Stimulated activated naive CD8-positive, alpha-beta T cell treated with anti-CD3 and anti-CD28 coated beads, Interleukin-15, amount 100 ng/mL, for 72 hours (primary cell): ENCODE measurements around the gene UNC5A.

Experiments
- ATAC-seq: fragments of 150-1000 bp; cut with Tn5 transposase; 2 replicates; pipeline ENCODE4 v1.10.0; 2021; ENCODE audit warnings: mild to moderate bottlenecking, moderate library complexity
- DNase-seq, 2 donors: peaks; one replicate each; pipeline ENCODE4 v3.0.0; 2021 to 2022
- H3K27ac Mint-ChIP-seq, 2 donors: one replicate each; pipeline ENCODE4 v1.8.0; 2022; ENCODE audit warnings: mild to moderate bottlenecking in 2 of 2, mixed read lengths in 2 of 2, moderate library complexity in 2 of 2
- H3K27me3 Mint-ChIP-seq: one replicate; pipeline ENCODE4 v1.8.0; 2022; ENCODE audit warnings: mixed read lengths
- H3K4me1 Mint-ChIP-seq: one replicate; pipeline ENCODE4 v1.8.0; 2022; ENCODE audit warnings: mild to moderate bottlenecking, mixed read lengths
- H3K4me3 Mint-ChIP-seq, 2 donors: one replicate each; pipeline ENCODE4 v1.8.0; 2022; ENCODE audit warnings: mild to moderate bottlenecking in 2 of 2, mixed read lengths in 2 of 2, moderate library complexity in 1 of 2
- H3K9me3 Mint-ChIP-seq, 2 donors: one replicate each; pipeline ENCODE4 v1.8.0; 2022; ENCODE audit warnings: mixed read lengths in 2 of 2

UNC5A gene

DNA sequence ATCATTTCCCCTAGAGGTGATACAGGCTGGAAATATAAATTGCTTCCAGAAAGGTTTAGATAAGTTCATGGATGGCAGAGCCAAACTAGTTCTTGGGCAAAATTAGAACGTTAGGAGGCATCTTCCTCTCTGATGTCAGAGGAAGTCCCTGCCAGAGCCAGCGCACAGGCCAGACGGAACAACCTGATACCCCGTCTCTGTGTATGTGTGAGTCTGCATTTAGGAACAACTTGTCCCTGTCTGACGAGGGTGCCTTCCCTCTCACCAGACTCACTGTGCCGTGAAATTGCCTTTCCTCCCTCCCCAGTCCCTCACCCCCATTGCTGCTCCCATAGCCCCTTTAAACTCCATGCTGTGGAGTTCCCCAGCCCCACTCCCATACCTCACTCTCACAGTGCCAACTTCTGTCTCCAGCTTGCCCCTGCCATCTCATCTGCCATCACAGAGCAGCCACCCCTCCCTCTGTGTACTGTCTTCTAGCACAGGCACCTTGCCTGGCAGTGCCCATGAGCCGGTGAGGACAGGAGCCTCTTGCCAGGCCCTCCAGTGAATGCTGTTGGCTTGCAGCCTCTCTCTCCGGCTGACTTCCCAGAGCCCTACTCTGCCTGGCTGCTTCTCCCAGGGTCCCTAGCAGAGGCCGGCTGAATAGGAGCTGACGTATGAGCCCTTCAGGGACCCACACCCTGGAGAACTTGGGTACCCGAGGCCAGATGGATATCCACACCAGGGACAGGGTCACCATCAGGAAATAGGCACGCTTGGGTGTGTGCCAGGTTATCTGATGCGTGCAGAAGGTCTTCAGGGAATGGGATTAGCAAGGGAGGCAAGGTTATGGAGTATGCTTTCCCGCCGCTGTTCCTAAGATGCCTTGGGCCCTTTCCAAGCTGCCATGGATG, 26.7 kb downstream of the UNC5A start:
- H3K4me1 Mint-ChIP-seq = no peaks in the 10 kb centered on the region
- H3K27me3 Mint-ChIP-seq = peaks cover 87% of the 10 kb centered on the region
- H3K9me3 Mint-ChIP-seq = no peaks in the 10 kb centered on the region
- no peak overlapping the region for H3K4me3 Mint-ChIP-seq
- H3K27ac Mint-ChIP-seq = no peak overlapping the region
- ATAC-seq = no peak
- DNase-seq = no peak

DNA sequence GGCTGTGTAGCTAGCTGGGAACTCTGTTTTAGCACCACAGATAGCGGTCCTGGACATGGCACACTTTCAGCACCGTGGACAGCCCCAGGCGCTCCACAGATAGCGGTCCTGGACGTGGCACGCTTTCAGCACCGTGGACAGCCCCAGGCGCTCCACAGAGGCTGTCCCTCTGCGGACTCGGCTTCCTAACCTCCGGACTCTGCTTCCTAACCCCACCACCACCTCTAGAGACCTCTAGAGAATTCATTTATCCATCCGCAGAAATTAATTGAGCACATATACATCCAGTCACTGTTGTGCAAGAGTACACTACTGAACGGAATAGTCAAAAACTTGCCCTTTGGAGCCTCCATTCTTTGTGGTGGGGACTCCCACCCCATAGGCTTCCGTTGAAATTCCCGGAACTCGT, 27.4 kb downstream of the UNC5A start:
- no peaks in the 10 kb centered on the region for H3K9me3 Mint-ChIP-seq
- no peak overlapping the region for H3K4me3 Mint-ChIP-seq
- H3K27me3 Mint-ChIP-seq = peaks cover 87% of the 10 kb centered on the region
- peak; percentile 87 for ATAC-seq
- H3K4me1 Mint-ChIP-seq = no peaks in the 10 kb centered on the region
- no peak overlapping the region for H3K27ac Mint-ChIP-seq
- peak; percentile 69 to 72 for DNase-seq

DNA sequence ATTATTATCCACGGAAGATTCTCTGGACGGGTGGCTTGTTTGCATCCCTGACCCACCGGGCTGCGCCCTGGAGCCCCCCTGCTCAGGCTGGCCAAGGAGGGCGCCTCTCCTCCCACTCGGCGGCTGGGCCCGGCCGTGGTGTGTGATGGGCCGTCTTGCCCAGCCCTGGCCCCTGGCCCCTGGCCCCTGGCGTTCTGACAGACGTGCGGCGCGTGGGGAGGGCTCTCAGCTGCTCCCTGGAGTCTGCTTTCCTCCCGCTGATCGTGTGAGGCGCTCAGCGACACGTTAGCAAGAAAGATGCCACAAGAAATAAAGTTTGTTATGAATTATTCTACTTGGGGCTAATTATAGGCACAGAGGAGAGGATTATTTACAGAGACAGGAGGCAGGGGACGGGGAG, 33.3 kb downstream of the UNC5A start:
- no peak overlapping the region for H3K27ac Mint-ChIP-seq
- H3K4me3 Mint-ChIP-seq = no peak overlapping the region
- no peaks in the 10 kb centered on the region for H3K9me3 Mint-ChIP-seq
- no peak for ATAC-seq
- H3K27me3 Mint-ChIP-seq = peaks cover 93% of the 10 kb centered on the region
- no peaks in the 10 kb centered on the region for H3K4me1 Mint-ChIP-seq
- no peak for DNase-seq

DNA sequence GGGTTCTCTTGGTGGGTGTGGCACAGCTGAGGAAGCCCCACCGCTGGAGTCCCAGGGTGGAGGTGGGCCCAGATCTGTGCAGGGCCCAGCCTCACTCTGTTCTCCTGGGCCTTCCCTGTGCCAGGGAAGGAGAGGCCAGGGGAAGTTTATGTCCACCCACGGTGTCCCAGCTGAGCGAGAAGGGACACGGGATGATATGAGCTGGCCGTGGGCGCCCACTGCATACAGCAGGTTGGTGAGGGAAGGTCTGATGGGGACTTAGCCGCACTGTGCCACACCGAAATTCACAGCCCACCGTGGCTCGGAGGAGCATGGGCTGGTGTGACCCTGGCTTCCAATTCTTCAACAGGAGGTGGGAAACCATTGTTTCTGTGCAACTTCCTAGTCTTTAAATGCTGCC, 33.9 kb downstream of the UNC5A start:
- Mint-ChIP-seq H3K27me3 (peaks cover 90% of the 10 kb centered on the region), H3K27ac (no peak overlapping the region)

DNA sequence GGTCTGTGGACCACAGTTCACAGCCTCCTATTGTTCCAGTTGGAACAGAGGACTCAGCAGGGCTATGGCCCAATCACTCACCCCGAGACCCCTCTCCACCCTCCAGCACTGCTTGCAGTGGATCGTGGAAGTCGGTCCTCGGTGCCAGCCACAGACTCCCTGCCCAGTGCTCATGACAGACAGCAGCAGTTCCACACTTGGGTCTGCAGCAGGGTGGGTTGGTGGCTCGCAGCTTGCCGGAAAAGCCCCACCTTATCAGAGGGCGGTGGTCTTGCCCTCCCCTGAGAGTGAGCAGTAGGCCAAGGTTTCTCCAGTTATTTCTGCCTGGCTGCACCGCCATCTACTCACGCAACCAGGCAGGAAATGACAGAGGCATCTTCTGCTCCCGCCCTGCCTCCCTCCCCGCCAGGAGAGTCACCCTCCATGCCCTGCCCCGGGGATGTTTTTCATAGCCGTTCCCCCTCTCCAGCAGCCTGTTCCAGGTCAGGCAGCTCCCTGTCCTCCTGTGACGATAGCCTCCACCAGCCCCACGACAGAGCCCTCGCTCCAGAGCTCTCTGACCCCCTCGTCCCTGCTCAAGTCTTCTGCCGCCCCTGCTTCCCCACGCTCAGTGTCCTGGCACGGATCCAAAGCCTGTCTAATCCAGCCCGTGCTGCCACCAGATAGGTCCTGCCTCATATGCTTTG, 34.5 kb downstream of the UNC5A start:
- Mint-ChIP-seq H3K4me1 (no peaks in the 10 kb centered on the region), H3K27me3 (peaks cover 90% of the 10 kb centered on the region), H3K4me3 (no peak overlapping the region), H3K9me3 (no peaks in the 10 kb centered on the region), H3K27ac (no peak overlapping the region)
- DNase-seq = no peak
- no peak for ATAC-seq

More for the DNA sequence above, 33.9 kb downstream of the UNC5A start:
- no peaks in the 10 kb centered on the region for H3K9me3 Mint-ChIP-seq
- ATAC-seq (no peak), DNase-seq (no peak)
- H3K4me3 Mint-ChIP-seq = no peak overlapping the region
- H3K4me1 Mint-ChIP-seq = no peaks in the 10 kb centered on the region

DNA sequence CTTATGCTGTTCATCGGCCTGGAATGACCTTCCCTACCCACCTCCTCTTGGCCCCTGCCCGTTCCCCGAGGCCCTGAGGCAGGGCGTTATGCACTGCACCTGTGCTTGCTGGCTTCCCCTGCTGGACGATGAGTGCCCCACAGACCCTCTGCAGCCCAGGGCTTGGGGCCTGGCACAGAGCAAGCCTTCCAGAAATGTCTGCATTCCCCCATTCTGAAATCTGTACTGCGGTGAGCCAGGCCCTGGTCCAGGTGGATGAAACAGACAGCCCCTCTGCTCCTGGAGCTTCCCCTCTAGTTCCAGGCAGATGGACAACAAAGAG, 35.0 kb downstream of the UNC5A start:
- ATAC-seq (no peak), DNase-seq (no peak)
- Mint-ChIP-seq H3K4me1 (no peaks in the 10 kb centered on the region), H3K27me3 (peaks cover 90% of the 10 kb centered on the region), H3K27ac (no peak overlapping the region), H3K9me3 (no peaks in the 10 kb centered on the region), H3K4me3 (no peak overlapping the region)

DNA sequence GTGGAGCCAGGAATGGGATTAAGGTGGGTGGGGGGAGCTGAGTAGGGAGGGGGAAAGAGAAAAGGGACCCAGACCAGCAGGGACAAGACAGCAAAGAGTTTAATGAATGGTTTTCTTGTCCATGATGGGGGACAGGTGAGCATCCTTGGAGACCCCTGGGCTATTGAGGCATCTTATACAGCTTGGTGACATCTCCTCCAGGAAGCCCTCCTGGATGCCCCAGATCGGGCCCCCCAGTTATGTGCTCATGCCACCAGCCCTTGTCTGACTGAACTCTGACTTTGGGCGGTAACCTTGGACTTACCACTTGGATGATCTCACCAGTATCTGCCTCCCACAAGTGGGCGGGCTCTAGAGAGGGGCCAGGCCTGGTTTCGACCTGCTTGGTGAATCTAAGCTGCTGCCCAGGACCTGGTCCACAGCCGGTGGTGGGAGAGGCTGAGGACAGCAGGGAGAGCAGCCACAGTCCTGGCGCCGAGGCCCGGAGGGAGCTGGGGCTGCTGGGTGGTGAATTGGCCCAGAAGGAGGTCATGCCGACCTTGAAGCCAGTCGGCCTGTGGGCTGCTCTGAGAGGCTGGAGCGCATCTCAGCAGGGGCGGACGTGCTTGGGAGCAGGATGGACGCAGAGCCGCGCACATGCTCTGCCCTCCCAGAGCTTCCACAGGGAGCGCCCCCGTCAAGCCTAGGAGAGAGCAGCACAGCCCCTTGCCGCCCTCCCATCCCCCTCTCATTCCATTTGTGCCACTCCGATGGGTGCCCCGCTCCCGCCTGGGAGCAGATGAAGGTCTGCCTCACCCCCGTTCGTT, 36.2 kb downstream of the UNC5A start:
- Mint-ChIP-seq H3K27ac (no peak overlapping the region), H3K4me1 (no peaks in the 10 kb centered on the region), H3K9me3 (no peaks in the 10 kb centered on the region), H3K27me3 (peaks cover 78% of the 10 kb centered on the region), H3K4me3 (no peak overlapping the region)
- DNase-seq (no peak), ATAC-seq (peak; percentile 64)

DNA sequence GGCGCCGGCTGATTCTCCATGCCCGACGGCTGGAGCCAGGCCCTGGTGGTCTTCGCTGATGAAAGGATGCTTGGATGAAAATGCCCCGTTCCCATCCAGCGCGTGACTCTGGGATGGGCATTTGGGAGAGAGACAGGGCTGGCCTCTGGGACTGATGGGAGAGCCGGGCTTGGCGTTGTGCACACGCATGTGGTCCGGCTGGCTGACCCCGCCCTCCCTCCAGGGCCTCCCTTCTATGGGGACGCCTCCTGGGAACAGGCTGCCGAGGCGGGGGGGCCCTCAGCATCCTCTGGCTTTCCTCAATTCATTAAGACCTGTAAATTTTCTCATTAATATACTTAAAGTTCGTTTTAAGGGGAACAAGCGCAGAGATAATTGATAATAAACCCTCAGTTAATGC, 36.8 kb downstream of the UNC5A start:
- Mint-ChIP-seq H3K27ac (no peak overlapping the region), H3K4me3 (no peak overlapping the region), H3K9me3 (no peaks in the 10 kb centered on the region), H3K27me3 (peaks cover 72% of the 10 kb centered on the region), H3K4me1 (no peaks in the 10 kb centered on the region)
- ATAC-seq (no peak), DNase-seq (no peak)

DNA sequence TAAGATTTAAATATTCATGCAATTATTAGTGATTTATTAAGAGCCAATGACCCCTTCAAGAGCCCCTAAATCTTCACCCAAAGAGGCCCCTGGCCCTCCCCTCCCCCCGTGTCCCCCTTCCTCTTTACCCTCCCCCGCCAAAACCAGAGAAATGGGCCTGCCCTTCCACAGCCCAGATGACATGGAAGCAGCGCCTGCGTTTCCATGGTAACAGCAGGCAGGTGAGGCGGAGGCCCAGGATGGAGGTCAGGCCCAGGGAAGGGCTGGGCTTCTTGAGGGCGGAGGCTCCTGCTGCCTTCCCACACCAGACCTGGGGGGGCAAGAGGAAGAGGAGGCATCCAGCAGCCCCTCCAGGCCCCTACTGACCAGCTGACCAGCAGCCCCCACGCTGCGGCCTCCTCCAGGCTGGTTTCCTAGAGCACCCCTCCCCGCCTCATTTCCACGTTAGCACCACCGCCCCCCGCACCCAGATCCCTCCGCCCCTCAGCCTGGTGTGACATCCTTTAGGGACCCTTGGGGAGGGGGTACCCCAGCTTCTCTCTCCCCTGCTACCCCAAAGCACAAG, 37.4 kb downstream of the UNC5A start:
- no peaks in the 10 kb centered on the region for H3K9me3 Mint-ChIP-seq
- H3K27ac Mint-ChIP-seq = no peak overlapping the region
- ATAC-seq = no peak
- H3K27me3 Mint-ChIP-seq = peaks cover 70% of the 10 kb centered on the region
- DNase-seq = no peak
- H3K4me1 Mint-ChIP-seq = no peaks in the 10 kb centered on the region
- no peak overlapping the region for H3K4me3 Mint-ChIP-seq

DNA sequence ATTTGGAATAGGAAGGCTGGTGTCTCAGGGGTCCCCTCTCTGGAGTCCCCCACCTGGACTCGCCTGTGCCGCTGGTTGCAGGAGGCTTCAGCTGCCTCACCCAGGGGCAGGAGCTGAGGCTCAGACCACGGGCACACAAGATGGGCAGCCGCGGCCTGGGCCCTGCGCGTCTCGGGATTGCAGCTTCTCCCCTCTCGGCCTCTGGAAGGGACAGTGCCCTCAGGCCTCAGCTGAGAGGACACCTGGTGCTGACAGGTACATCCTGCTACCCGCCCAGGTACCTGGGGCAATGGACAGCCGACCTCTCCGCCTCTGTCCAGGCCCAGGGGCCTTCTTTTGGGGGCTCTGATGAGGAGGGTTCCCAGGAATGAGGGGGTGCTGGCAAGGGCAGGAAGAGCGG, 38.3 kb downstream of the UNC5A start:
- no peak for DNase-seq
- peaks cover 66% of the 10 kb centered on the region for H3K27me3 Mint-ChIP-seq

DNA sequence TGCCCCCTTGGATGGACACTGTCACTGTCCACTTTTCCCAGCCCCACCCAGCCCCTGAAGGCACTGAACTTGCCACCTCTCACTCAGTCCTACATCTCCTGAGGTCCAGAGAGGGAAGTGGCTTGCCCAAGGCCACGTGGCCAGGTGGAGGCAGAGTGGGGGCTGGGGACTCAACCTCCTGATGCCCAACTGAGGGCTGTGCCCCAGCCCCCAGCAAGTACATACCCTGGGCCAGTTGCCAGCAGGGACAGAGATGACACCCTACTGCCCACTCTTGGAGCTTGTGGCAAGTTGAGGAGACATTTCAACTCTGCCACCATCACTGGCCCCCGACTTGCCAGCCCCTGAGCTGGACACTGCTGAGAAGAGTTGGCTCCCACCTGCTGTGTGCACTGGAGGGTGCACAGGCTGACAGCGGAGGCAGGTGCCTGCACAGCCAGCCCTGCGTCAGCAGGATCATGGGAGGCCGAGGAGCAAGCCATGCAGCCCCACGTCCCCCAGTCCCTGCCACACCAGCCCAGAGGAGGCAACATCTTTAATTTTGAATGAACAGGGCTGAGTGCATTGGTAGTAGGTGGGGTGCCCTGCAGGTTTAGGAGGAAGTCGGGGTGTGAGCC, 39.4 kb downstream of the UNC5A start:
- no peak overlapping the region for H3K4me3 Mint-ChIP-seq
- ATAC-seq = no peak
- no peaks in the 10 kb centered on the region for H3K4me1 Mint-ChIP-seq
- DNase-seq = no peak
- no peak overlapping the region for H3K27ac Mint-ChIP-seq
- peaks cover 59% of the 10 kb centered on the region for H3K27me3 Mint-ChIP-seq
- no peaks in the 10 kb centered on the region for H3K9me3 Mint-ChIP-seq

More for the DNA sequence above, 38.3 kb downstream of the UNC5A start:
- no peak for ATAC-seq
- no peak overlapping the region for H3K27ac Mint-ChIP-seq
- no peak overlapping the region for H3K4me3 Mint-ChIP-seq
- H3K4me1 Mint-ChIP-seq = no peaks in the 10 kb centered on the region
- no peaks in the 10 kb centered on the region for H3K9me3 Mint-ChIP-seq

DNA sequence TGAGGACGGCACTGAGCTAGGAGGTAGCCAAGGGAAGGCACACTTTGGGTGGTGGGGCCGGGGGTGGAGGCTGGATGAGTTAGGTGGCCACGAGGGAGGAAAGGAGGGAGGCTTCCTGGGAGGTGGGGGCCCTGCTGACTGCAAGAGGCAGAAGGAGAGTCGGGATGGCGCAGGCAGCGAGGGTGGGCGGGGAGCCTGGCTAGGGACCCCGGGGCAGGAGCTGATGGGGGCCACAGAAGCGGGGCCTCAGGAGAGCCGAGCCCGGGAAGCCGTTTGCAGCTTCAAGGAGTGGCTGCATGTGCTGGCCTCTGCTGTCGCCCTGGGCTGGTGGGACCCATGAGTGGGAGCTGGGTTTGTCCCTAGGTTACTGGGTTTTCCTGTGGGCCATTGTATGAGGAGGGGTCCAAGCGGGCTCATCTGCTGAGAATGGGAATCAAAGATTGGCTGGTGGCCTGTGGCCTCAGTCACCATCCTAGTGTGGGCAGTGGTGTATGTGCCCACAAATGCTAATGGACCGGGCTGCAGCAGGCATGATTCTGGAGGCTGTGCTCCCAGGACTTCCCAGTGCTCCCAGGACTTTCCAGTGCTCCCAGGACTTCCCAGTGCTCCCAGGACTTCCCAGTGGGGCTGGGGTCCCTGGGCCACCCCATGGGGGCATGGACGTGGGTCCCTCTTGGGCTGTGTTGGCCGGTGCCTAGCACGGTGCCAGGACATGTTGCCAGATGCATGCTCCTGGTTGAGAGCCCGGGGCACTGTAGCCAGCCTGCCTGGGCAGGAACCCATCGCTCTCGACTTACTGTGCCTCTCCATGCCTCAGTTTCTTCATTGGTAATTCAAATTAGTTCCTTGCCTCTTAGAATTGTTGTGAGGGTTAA, 40.2 kb downstream of the UNC5A start:
- no peak overlapping the region for H3K4me3 Mint-ChIP-seq
- DNase-seq = no peak
- no peak overlapping the region for H3K27ac Mint-ChIP-seq
- no peaks in the 10 kb centered on the region for H3K9me3 Mint-ChIP-seq
- ATAC-seq = no peak
- peaks cover 51% of the 10 kb centered on the region for H3K27me3 Mint-ChIP-seq
- no peaks in the 10 kb centered on the region for H3K4me1 Mint-ChIP-seq

DNA sequence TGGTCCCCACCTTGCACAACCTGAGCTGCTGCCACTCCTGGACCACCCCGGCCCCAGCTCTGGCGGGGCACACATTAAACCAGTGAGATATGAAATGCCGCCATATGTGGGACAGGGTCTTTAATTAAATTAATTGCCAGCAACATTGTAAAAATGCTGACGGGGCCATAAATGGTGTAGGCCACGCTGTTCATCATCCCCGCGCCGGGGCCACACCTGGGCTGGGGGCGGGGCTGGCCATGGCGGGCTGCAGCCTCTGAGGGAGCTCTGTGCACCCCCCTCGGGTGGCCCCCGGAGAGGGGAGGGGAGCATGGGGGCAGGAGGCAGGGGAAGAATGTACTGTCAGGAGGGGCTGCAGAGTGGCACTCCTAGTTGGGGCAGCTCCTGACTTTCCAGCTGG, 41.0 kb downstream of the UNC5A start:
- no peaks in the 10 kb centered on the region for H3K9me3 Mint-ChIP-seq
- no peaks in the 10 kb centered on the region for H3K4me1 Mint-ChIP-seq
- peaks cover 43% of the 10 kb centered on the region for H3K27me3 Mint-ChIP-seq
- H3K27ac Mint-ChIP-seq = no peak overlapping the region
- DNase-seq (no peak), ATAC-seq (no peak)
- no peak overlapping the region for H3K4me3 Mint-ChIP-seq

DNA sequence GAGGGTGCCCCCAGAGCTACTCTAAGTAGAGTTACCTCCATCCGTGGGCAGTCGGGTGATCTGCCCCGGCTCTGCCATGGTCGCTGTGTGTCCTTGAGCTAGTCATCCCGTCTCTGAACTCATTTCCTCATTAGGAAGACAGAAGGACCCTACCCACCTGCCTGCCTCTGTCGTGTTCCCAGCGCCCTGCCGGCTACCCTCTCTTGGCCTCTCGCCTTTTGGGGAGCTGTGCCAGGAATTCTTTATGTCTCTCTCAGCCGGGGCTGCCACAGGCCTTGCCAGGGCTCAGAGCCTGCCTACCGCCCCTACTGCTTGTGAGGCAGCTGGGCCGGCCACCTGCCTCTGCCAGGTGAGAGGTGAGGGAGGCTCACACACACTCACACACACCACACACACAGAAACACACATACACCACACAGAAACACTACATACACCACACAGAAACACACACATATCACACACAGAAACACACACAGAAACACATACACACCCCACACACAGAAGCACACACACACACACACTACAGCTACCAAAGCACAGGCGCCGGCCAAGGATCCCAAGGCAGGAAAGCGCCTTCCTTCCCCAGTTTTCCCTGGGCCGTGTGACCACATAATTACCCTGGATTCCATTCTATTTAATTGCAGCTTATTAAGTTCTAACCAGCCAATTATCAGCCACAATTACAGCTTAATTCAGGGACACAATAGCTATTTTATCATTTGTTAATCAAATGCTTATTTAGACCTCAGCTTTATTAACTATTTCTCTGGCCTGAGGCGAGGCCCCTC, 41.7 kb downstream of the UNC5A start:
- Mint-ChIP-seq H3K9me3 (no peaks in the 10 kb centered on the region), H3K4me1 (no peaks in the 10 kb centered on the region), H3K4me3 (no peak overlapping the region), H3K27ac (no peak overlapping the region), H3K27me3 (peaks cover 42% of the 10 kb centered on the region)
- no peak for ATAC-seq
- no peak for DNase-seq
